ENCODE results near the gene RFX8. TPM values are rescaled to one million over a fixed set of nuclear protein-coding genes. Genes with fewer than 3 reads are reported as not detected.

RFX8 gene
- total and polyA plus RNA-seq, 10 of the 15 experiments (the other 5 are each of a cell fraction or from before 2014, with no cell fraction given) = 0.19 TPM; not detected in 9

GRCh38 chr2:101446869-101447268 lies 28.0 kb downstream of the RFX8 start:
- in situ Hi-C loops (cut with MboI) = no loop called here
- no peak for DNase-seq (ENCODE audit: low read depth, low spot score)
- CTCF ChIA-PET = no interaction called here

More at GRCh38 chr2:101446869-101447268, 28.0 kb downstream of the RFX8 start:
- H3K27me3 ChIP-seq (replicated peaks in 1 of 2; ENCODE audit: control insufficient read depth in 2 of 2, insufficient read depth in 2 of 2, low read length in 1 of 2) = no peaks in the 10 kb centered on the region
- H3K27ac ChIP-seq (ENCODE audit: control insufficient read depth, insufficient read depth) = no peak overlapping the region
- H3K4me2 ChIP-seq (ENCODE audit: control insufficient read depth, insufficient read depth) = no peak overlapping the region
- no peaks in the 10 kb centered on the region; the same call in 2 of the 3 replicates for H3K9me3 ChIP-seq (replicated peaks; ENCODE audit: control insufficient read depth, insufficient read depth, low read length)
- RAD21 ChIA-PET (ENCODE audit: unreplicated experiment) = no interaction called here
- no peaks in the 10 kb centered on the region for H3K4me1 ChIP-seq (ENCODE audit: control insufficient read depth, insufficient read depth, low read length)
- WGBS (ENCODE audit: insufficient coverage, insufficient replicate concordance, low lambda C conversion rate, missing lambda C conversion rate) = 33% methylated on average over 4 of the region's 4 CpGs
- H4K20me1 ChIP-seq (ENCODE audit: control insufficient read depth, insufficient read depth) = no peaks in the 10 kb centered on the region
- H3K79me2 ChIP-seq (ENCODE audit: control insufficient read depth, insufficient read depth, low read length) = no peaks in the 10 kb centered on the region
- no peak overlapping the region for H2AFZ ChIP-seq (ENCODE audit: control insufficient read depth, low read depth, low read length)
- H3K9ac ChIP-seq (ENCODE audit: control insufficient read depth, insufficient read depth, low read length) = no peak overlapping the region
- FAIRE-seq (no peak), ATAC-seq (no peak)
- no TSS peak for BruUV-seq (replicated peaks)
- intact Hi-C loops (cut with micrococcal nuclease; ENCODE audit: unreplicated experiment) = no loop called here
- SMC1A ChIA-PET (ENCODE audit: uncharacterized antibody, unreplicated experiment) = no interaction called here
- H3K36me3 ChIP-seq (ENCODE audit: control insufficient read depth in 2 of 2, insufficient read depth in 2 of 2, low read length in 1 of 2) = no peaks in the 10 kb centered on the region
- TF ChIP-seq SKIL (IDR thresholded peaks at IDR 0.05; ENCODE audit: low read depth, poor library complexity, severe bottlenecking) (no peak), NR2C1 (IDR thresholded peaks at IDR 0.05) (no peak), TCF3 (IDR thresholded peaks at IDR 0.05; ENCODE audit: borderline replicate concordance, insufficient read depth, low read depth, low read length) (no peak), SRF (IDR thresholded peaks at IDR 0.05; ENCODE audit: low read depth in 2 of 2, low read length in 2 of 2) (no peak), ETV6 (conservative IDR thresholded peaks at IDR 0.05 in 1 of 2, IDR thresholded peaks at IDR 0.05 in 1 of 2; ENCODE audit: borderline replicate concordance in 1 of 2, low read depth in 1 of 2) (no peak), EGR1 (IDR thresholded peaks at IDR 0.05; ENCODE audit: borderline replicate concordance in 1 of 2, low read depth in 2 of 2, low read length in 2 of 2) (no peak), HDAC6 (IDR thresholded peaks at IDR 0.05; ENCODE audit: unreplicated experiment) (no peak)
- POLR2A ChIA-PET = no interaction called here
- no peak overlapping the region for H3K4me3 ChIP-seq

Data from GM12878 (cell line).